Mesenchymal stem cell (in vitro differentiated cells and primary cell): ENCODE measurements around the gene BAHCC1.
A peak's percentile ranks its signal among the peaks of the same experiment; 100 is the strongest.

Source experiments
- DNase-seq: peaks from one replicate; pipeline ENCODE4 v3.0.0-alpha.2; 2013
- H2AFZ ChIP-seq: one replicate; pipeline ENCODE4 v1.6.1; 2013; ENCODE audit warnings: low read depth, mild to moderate bottlenecking, control low read depth, inconsistent platforms, low read length, moderate library complexity
- H2AK5ac ChIP-seq: 2 replicates; pipeline ENCODE4 v1.6.1; 2013; ENCODE audit warnings: low read length, moderate library complexity, mild to moderate bottlenecking, inconsistent platforms; ENCODE audit not compliant: severe bottlenecking
- H2BK120ac ChIP-seq: one replicate; pipeline ENCODE4 v1.6.1; 2013; ENCODE audit warnings: low read depth, mild to moderate bottlenecking, inconsistent platforms, low read length, moderate library complexity
- H2BK12ac ChIP-seq, 2 experiments: one replicate each; pipeline ENCODE4 v1.6.1; 2013; ENCODE audit warnings: inconsistent platforms in 2 of 2, low read length in 2 of 2, mild to moderate bottlenecking in 2 of 2, moderate library complexity in 2 of 2, control low read depth in 1 of 2
- H2BK15ac ChIP-seq: one replicate; pipeline ENCODE4 v1.6.1; 2013; ENCODE audit warnings: mild to moderate bottlenecking, low read depth, inconsistent platforms; ENCODE audit not compliant: poor library complexity, severe bottlenecking
- H2BK5ac ChIP-seq: 2 replicates; pipeline ENCODE4 v1.6.1; 2013; ENCODE audit warnings: low read depth, mild to moderate bottlenecking, low read length, control low read depth, inconsistent platforms; ENCODE audit not compliant: poor library complexity, severe bottlenecking
- H3K14ac ChIP-seq, 2 experiments: one replicate each; pipeline ENCODE4 v1.6.1; 2013; ENCODE audit warnings: inconsistent platforms in 2 of 2, low read length in 2 of 2, control low read depth in 1 of 2, mild to moderate bottlenecking in 1 of 2, moderate library complexity in 1 of 2
- H3K18ac ChIP-seq, 2 experiments: one replicate each; pipeline ENCODE4 v1.6.1; 2013; ENCODE audit warnings: inconsistent platforms in 2 of 2, low read length in 2 of 2, control low read depth in 1 of 2, low read depth in 1 of 2, mild to moderate bottlenecking in 1 of 2
- H3K23ac ChIP-seq, 2 experiments: one replicate each; pipeline ENCODE4 v1.6.1; 2013; ENCODE audit warnings: inconsistent platforms in 2 of 2, low read length in 2 of 2, mild to moderate bottlenecking in 2 of 2, moderate library complexity in 2 of 2, control low read depth in 1 of 2
- H3K27ac ChIP-seq: 2 replicates; pipeline ENCODE4 v1.5.1; 2013; ENCODE audit warnings: mild to moderate bottlenecking, moderate library complexity, low read length, control low read depth, inconsistent platforms; ENCODE audit not compliant: poor library complexity, severe bottlenecking
- H3K27me3 ChIP-seq, 2 experiments: 2 replicates each; pipeline versions ENCODE4 v1.6.1 to v1.7.0; 2013; ENCODE audit warnings: low read length in 2 of 2, mild to moderate bottlenecking in 2 of 2, moderate library complexity in 2 of 2, control low read depth in 1 of 2, inconsistent platforms in 1 of 2; ENCODE audit not compliant: control insufficient read depth in 1 of 2, insufficient read depth in 1 of 2
- H3K36me3 ChIP-seq, 2 experiments: 2 replicates each; pipeline versions ENCODE4 v1.6.1 to v1.7.0; 2013; ENCODE audit warnings: low read length in 2 of 2, control low read depth in 1 of 2, inconsistent platforms in 1 of 2, low read depth in 1 of 2, mild to moderate bottlenecking in 1 of 2; ENCODE audit not compliant: insufficient read depth in 2 of 2, control insufficient read depth in 1 of 2
- H3K4ac ChIP-seq, 2 experiments: one replicate each; pipeline ENCODE4 v1.6.1; 2013; ENCODE audit warnings: inconsistent platforms in 2 of 2, low read length in 2 of 2, mild to moderate bottlenecking in 2 of 2, moderate library complexity in 2 of 2, control low read depth in 1 of 2, low read depth in 1 of 2
- H3K4me1 ChIP-seq: 2 replicates; pipeline ENCODE4 v1.6.1; 2013; ENCODE audit warnings: low read depth, low read length, control low read depth; ENCODE audit not compliant: control insufficient read depth, insufficient read depth
- H3K4me2 ChIP-seq: 2 replicates; pipeline ENCODE4 v1.6.1; 2013; ENCODE audit warnings: low read length, mild to moderate bottlenecking, inconsistent platforms; ENCODE audit not compliant: poor library complexity, severe bottlenecking
- H3K4me3 ChIP-seq, 2 experiments: 2 replicates each; pipeline versions ENCODE4 v1.5.1 to v1.7.0; 2013; ENCODE audit warnings: low read length in 2 of 2, mild to moderate bottlenecking in 2 of 2, control low read depth in 1 of 2, low read depth in 1 of 2; ENCODE audit not compliant: insufficient read depth in 1 of 2
- H3K79me1 ChIP-seq: replicated peaks from 2 replicates; pipeline ENCODE4 v1.6.1; 2013; ENCODE audit warnings: mild to moderate bottlenecking, control low read depth, low read length, inconsistent platforms; ENCODE audit not compliant: poor library complexity, severe bottlenecking
- H3K9ac ChIP-seq: 2 replicates; pipeline ENCODE4 v1.7.0; 2013; ENCODE audit warnings: mild to moderate bottlenecking, low read length, moderate library complexity
- H3K9me3 ChIP-seq: 2 replicates; pipeline ENCODE4 v1.7.0; 2013; ENCODE audit warnings: mild to moderate bottlenecking, low read length; ENCODE audit not compliant: control insufficient read depth
- H4K8ac ChIP-seq: one replicate; pipeline ENCODE4 v1.6.1; 2013; ENCODE audit warnings: inconsistent platforms, mild to moderate bottlenecking, low read length, moderate library complexity
- H4K91ac ChIP-seq: one replicate; pipeline ENCODE4 v1.6.1; 2013; ENCODE audit warnings: mild to moderate bottlenecking, low read length, inconsistent platforms
- WGBS: methylation state at CpG from one replicate; pipeline ENCODE4 v1.1.7; 2013; ENCODE audit warnings: mixed read lengths; 5-methylcytosine and 5-hydroxymethylcytosine counted together

Gene BAHCC1

DNA sequence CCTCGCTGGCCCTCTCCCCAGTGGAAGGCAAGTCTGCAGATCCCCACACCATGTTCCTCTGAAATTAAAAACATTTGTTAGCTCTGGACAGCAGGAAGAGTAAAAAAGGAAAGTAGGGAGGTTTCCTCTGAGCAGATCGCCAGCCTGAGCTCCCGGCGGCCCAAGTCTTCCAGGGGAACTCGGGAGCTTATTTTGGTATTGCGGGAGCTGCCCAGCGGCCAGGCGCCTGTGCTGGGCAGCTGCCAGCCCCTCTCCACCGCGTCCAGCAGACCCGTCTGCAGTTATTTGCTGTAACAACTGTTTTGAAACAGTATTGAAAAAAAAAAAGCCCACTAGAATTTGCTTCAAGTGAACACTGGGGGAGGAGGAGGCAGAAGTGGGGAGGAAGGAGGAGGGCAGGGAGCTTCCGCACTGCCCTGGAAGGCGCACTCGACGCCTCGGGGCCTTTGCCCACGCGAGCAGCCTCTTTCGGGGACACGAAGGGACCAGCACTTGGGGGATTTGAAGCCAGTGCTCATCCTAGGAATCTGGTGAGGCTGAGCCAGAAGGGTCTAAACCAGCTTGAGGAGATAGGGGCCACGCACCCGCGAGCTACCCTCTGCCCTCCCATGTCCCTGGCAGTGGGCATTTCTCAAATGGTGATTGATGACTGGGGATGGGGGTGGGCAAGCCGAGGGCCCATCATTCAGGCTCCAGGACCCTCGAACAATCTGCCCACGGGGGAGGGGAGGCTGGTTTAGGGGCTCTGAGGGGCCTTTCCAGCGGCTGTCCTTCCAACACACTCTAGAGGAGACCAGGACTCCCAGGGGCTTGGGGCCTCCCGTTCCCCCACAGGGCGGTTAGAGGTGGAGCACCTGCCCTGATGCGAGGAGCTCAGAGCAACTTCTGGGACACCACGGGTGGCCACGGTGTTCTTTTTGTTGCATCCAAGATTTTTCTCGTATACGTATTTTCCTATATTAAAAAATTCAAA is 3.0 kb upstream of the BAHCC1 start:
- no peak overlapping the region for H2AFZ ChIP-seq
- peak overlapping the region; percentile 50 for H2BK5ac ChIP-seq

DNA sequence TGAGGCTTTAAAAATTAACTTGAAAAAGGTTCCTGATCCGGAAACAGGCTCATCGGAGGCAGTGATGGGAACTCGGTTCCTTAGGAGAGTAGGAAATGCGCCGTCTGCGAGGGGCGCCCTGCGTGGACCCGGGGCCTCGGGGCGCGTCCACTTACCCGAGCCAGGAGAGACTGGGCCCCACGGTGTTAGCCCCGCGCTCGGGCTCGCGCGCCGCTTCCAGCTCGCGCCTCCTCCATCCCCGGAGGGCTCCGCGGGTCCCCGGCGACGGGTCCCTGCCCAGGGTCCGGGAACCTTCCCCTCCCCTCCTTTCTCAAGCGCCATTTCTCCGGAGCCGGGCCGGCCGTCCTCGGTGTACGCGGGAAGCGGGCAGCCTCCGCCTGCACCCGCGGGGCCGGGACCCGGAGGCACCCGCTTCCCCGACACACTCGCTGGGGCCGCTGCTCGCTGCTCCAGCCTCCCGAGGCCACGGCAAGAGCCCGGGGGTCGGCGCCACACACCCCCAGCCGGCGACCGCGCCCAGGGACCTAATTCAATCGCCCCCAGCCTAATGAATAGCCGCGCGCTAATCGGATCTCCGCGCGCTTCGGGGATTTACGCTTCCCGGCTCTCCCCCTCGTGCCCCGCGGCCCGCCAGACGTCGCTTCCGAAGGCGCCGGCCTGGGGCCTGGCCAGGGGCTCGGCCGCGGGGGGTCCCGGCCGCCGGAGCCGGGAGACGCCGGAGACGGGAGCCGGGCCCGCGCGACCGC is 2.2 kb upstream of the BAHCC1 start:
- peak overlapping the region; percentile 86 for H3K4me2 ChIP-seq
- peak overlapping the region; percentile 88 for H3K9ac ChIP-seq
- no peaks in the 10 kb centered on the region for H3K27me3 ChIP-seq
- H3K18ac ChIP-seq: peak overlapping the region; percentile 98 to 99
- no peak for DNase-seq
- H3K9me3 ChIP-seq: no peaks in the 10 kb centered on the region
- peaks cover 0 to 11% of the 10 kb centered on the region in 2 experiments for H3K36me3 ChIP-seq
- WGBS: under 1% methylated on average over 72 of the region's 93 CpGs
- H2BK15ac ChIP-seq: peak overlapping the region; percentile 95
- H2BK5ac ChIP-seq: peak overlapping the region; percentile 94
- H2BK120ac ChIP-seq: peak overlapping the region; percentile 98
- H3K4me3 ChIP-seq: peak overlapping the region; percentile 70 to 81
- peak overlapping the region; percentile 64 for H4K8ac ChIP-seq
- peaks cover 25% of the 10 kb centered on the region for H3K79me1 ChIP-seq
- H3K14ac ChIP-seq: peak overlapping the region; percentile 53 to 86
- H2AFZ ChIP-seq: no peak overlapping the region
- H3K27ac ChIP-seq: no peak overlapping the region
- H4K91ac ChIP-seq: peak overlapping the region; percentile 75
- peak overlapping the region; percentile 82 to 87 for H3K4ac ChIP-seq
- H2AK5ac ChIP-seq: peak overlapping the region; percentile 45
- peaks cover 41% of the 10 kb centered on the region for H3K4me1 ChIP-seq
- H2BK12ac ChIP-seq: peak overlapping the region; percentile 23 to 68
- H3K23ac ChIP-seq: peak overlapping the region; percentile 87 to 96

More for the DNA sequence above, 3.0 kb upstream of the BAHCC1 start:
- Histone ChIP-seq H3K18ac (peak overlapping the region; percentile 98 to 99), H2AK5ac (peak overlapping the region; percentile 95), H3K9ac (peak overlapping the region; percentile 88), H3K4ac (peak overlapping the region; percentile 98 to 99), H2BK15ac (peak overlapping the region; percentile 98), H3K36me3 (peaks cover 0 to 11% of the 10 kb centered on the region in 2 experiments), H3K4me1 (peaks cover 41% of the 10 kb centered on the region), H3K23ac (peak overlapping the region; percentile 81 to 98), H3K9me3 (no peaks in the 10 kb centered on the region), H3K27me3 (no peaks in the 10 kb centered on the region), H3K4me2 (peak overlapping the region; percentile 86), H3K79me1 (peaks cover 26% of the 10 kb centered on the region), H2BK120ac (peak overlapping the region; percentile 98), H3K4me3 (peak overlapping the region; percentile 39 to 81), H4K8ac (peak overlapping the region; percentile 99), H3K27ac (peak overlapping the region; percentile 23), H2BK12ac (peak overlapping the region; percentile 34 to 99), H4K91ac (peak overlapping the region; percentile 94), H3K14ac (peak overlapping the region in 1 of 2 experiments; percentile 95)
- 10% methylated on average over 29 of the region's 34 CpGs for WGBS
- DNase-seq: peak; percentile 81

DNA sequence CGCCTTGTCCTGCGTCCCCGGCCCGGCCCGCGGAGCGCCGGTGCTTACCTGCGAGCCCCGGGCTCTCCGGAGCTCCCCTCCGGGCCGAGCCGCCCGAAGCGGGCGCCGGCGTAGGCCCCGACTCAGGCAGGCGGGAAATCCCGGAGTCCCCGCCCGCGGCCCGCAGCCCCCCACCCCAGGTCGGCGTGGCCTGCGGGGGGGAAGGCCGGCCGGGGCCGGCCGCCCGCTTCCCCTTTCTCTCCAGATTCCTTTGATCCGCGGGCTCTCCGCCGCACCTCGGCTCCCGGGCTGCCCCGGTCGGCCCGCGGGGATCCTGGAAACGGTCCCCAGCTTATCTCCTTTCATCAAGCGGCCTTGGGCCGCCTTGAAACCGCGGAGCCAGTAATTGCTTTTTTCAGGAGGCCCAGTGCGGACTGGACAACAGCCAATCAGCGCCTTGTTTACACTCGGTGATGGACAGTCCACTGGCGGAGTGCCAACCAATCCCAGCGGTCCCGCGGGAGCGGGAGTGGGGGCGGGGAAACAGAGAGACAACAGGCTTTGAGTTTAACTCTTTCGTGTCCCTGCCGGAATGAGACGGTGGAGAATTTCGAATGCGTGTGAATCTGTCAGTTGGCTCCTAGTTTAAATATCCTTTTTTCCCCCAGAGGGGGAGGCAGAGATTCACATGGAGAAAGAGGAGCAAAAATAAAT is 1.4 kb upstream of the BAHCC1 start:
- Histone ChIP-seq H3K18ac (peak overlapping the region; percentile 98 to 99), H3K4ac (peak overlapping the region; percentile 82 to 87), H2BK12ac (peak overlapping the region in 1 of 2 experiments; percentile 31), H2BK120ac (peak overlapping the region; percentile 98), H2AK5ac (no peak overlapping the region), H3K4me3 (peak overlapping the region; percentile 70 to 81), H3K9me3 (no peaks in the 10 kb centered on the region), H3K4me1 (peaks cover 36% of the 10 kb centered on the region), H4K91ac (peak overlapping the region; percentile 75), H3K14ac (peak overlapping the region in 1 of 2 experiments; percentile 86), H3K27me3 (no peaks in the 10 kb centered on the region), H3K27ac (no peak overlapping the region), H4K8ac (peak overlapping the region; percentile 64), H3K23ac (peak overlapping the region in 1 of 2 experiments; percentile 96), H2AFZ (no peak overlapping the region), H3K9ac (peak overlapping the region; percentile 88), H2BK5ac (peak overlapping the region; percentile 94), H3K36me3 (peaks cover 0 to 11% of the 10 kb centered on the region in 2 experiments), H3K79me1 (peaks cover 19% of the 10 kb centered on the region), H3K4me2 (peak overlapping the region; percentile 86), H2BK15ac (peak overlapping the region; percentile 95)
- WGBS: under 1% methylated on average over 48 of the region's 63 CpGs
- DNase-seq: peak; percentile 100
